NCI-H2029 (cell line): ENCODE results near the gene SNIP1.
"Not testable (repeated sequence)": the region's sequence is repeated elsewhere in the genome, so short reads cannot be mapped to it uniquely, and the experiment has no call there.

Experiments
- DNase-seq: peaks from one replicate; lab custom pipeline; 2025; lab: John Stamatoyannopoulos, UW

SNIP1 gene, protein sequence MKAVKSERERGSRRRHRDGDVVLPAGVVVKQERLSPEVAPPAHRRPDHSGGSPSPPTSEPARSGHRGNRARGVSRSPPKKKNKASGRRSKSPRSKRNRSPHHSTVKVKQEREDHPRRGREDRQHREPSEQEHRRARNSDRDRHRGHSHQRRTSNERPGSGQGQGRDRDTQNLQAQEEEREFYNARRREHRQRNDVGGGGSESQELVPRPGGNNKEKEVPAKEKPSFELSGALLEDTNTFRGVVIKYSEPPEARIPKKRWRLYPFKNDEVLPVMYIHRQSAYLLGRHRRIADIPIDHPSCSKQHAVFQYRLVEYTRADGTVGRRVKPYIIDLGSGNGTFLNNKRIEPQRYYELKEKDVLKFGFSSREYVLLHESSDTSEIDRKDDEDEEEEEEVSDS

DNA sequence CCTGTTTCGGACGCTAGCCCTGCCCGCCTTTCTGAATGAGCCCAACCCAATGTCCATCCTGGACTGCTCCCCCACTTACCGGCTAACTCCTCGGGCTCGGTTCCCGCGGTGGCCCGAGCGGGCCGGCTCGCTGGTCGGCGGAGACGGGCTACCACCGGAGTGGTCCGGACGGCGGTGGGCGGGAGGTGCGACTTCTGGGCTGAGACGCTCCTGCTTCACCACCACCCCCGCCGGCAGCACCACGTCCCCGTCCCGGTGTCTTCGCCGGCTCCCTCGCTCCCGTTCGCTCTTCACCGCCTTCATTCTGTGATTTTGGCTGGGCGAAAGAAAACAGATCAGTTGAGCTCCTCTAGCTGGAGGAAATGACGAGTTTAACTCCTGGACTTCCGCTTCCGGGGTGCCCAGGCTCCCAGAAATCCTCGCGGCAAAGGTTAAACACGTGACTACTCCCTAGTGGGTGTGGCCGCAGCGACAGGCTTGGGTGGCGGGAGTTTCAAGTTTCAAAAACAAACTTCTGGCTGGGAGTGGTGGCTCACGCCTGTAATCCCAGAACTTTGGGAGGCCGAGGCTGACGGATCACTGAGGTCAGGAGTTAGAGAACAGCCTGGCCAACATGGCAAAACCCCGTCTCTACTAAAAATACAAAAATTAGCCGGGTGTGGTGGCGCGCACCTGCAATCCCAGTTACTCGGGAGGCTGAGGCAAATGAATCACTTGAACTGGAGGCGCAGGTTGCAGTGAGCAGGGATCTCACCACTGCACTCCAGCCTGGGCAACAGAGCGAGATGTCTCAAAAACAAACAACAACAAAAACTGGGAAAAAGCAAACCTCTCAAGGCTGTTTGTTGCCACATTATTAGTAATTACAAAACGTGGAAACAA, at the start of gene SNIP1:
SNIP1 (minus strand) TSS at position 367 of the 882 bp plus-strand sequence; CDS start at position 303, 64 bp downstream.
- peak; percentile 100 for DNase-seq

DNA sequence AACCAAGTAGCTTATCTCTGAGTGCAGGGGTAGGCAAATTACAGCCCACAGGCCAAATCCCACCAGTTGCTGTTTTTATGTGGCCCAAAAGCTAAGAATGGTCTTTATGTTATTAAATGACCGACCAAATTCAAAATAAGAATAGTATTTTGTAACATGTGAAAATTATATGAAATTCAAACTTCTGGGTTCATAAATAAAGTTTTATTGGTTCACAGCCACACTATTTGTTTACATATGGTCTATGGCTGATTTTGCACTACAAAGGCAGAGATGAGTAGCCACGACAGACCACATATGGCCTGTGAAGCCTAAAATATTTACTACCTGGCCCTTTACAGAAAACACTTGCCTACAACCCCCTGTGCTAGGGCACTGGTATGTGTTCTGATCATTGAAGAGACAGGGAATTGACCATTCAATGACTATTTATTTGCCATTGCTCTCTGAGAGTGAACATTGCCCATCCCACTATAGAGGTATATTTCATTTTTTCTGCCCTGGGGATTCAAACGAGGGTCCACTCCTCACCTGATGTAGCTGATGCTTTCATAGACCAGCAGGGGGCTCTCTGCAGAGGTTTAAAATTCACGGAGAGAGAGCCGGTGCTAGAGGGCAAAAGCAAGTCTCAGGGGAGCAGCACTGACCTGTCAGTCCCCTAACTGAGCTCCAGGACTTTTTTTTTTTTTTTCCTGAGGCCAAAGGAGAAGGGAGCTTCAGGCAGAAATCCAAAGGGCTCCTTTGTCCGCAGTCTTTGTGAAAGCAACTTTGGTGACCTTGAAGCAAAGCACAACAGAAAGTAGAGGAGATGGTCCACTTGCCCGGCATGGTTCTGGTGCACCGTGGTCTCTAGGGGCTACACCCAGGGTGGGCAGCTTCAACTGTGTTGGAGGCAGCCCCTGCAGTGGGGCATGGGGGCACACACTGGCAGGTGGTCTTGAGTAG, 48.9 kb upstream of the SNIP1 start:
- peak; percentile 63 for DNase-seq

DNA sequence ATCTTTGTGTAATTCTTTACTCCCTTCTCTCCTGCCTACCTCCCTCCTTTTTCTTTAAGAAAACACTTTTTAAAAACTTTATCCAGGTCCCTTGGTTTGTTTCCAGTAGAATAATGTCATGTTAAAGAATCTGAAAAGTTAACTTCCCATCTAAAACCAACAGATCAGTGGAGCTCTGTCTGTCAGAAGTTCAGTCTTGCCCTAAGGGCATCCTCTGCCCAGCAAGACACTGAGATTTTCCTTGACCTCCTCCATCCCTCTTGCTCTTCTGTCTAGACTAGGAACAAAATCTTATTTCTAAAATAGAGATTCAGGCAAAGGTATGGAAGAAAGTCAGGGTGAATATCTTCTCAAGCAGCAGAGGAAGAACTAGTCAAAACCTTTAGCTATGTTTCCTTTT, 47.3 kb upstream of the SNIP1 start:
- DNase-seq = no peak

DNA sequence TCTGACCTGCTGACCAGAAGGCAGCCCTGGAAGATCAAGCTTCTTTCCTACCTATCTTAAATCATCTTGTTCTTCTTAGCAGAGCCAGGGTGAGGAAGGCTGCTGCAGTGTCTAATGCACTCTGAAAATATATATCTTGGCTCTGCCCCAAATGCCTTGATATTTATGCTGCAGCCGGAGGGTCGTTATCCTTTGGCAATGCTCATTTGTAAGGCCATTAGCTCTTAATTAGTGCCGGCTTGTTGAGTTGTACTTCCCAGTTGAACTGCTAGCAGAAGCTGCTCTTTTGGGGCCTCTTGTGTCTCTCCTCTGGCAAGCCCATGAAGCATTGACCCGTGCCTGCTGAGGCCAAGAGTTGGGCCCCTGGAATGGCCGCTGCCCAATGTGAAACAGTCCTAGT, 45.8 kb upstream of the SNIP1 start:
- DNase-seq = no peak

DNA sequence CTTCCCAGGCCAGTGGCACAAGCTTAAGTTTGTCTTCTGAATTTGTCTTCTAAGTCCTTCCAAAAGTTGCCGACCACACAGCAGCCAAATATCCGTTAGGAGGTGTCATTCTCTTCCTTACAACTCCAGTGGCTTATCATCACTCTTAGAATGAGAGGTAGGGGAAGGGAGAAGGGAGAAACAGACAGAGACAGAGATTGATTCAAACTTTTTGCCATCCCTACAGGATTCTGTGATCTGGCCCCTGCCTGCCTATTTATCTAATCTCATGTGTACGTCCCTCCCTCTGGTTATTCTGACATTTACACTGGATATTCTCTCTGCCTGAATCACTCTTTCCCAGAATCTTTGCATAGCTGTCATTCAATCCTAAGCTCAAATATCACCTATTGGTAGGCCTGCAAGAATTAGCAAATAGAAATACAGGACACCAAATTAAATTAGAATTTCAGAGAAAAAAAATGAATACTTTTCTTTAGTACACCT, 42.1 kb upstream of the SNIP1 start:
- DNase-seq = no peak

DNA sequence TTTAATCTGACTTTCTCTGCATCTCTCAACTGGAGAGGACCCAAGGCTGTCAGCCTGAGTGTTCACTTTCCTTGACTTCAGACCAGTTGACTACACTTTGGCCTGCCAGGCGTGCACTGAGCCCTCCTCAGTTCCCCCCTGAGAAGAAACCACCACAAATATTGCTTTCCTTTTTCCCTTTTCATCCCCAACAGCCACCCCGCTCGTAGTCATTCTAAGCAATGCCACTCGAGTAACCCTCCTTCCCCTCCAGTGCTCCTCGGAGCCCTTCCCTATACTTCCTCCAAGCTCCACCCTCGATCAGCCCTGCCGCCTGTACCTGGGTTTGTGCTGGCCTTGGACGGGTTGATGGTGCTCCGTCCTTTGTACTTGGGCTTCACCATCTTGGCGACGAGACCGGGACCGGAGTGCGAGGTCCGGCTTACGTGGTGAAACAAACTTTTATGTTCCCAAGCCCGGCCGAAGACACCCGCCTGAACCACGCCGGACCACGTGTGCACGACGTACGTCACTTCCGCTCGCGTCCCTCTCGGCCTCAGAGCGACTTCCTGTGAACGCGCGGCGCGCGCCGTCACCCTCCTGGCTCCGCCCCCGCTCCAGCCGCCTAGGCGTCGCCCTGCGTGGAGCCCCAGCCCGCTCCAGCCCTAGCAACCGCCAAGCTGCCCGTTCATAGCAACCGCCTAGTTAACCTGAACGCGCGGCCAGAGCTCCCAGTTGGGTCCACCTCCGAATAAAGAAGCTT, 41.5 kb upstream of the SNIP1 start, which contains the start of gene GNL2:
GNL2 (minus strand) TSS at position 498 of the 742 bp plus-strand sequence; CDS start at position 383, 115 bp downstream.
- peak; percentile 100 for DNase-seq

DNA sequence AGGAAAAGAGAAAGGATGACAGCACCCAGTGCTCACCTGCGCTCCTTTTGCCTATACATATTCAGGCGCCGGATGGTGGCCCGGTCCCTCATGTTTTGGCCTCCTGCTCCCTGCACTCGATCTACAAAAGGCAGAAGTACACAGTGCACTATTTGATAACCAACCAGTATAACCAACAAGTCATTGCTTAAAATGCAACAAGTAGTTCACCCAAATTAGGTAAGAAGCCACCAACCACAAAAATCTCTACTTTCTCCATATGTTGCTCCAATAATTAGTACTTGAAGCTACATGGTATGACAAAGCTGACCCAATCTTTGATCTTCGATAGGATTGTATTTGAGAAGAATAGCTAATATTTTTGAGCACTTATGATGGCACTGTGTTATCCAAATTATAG, 39.6 kb upstream of the SNIP1 start:
- DNase-seq = no peak

DNA sequence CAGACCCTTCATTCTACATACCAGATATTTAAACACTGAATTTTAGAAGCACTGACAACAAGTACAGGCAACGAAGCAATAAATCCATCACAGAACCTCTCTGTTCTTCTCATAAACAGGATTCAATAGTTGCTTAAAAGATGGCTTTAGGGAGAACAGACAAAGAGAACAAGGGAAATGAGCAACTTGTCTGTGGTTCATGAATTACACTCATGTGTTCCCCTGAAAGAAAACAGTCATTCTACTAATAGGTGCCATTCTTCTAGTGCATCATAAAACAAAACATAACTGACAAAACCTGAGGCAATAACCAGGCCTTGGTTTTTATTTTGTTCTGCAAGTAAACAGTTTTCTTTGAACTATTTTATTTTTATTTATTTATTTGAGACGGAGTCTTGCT, 34.8 kb upstream of the SNIP1 start:
- DNase-seq = no peak

DNA sequence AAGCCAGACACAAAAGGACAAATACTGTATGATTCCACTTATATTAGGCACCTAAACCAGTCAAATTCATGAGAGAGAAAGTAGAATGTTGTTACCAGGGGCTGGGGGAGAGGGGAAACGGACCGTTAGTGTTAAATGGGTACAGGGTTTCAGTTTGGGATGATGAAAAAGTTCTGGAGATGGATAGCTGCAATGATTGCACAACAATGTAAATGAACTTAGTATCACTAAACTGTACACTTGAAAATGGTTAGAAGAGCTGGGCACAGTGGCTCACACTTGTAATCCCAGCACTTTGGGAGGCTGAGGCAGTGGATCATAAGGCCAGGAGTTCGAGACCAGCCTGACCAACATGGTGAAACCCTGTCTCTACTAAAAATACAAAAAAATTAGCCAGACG, 30.5 kb upstream of the SNIP1 start:
- DNase-seq = not testable (repeated sequence)

DNA sequence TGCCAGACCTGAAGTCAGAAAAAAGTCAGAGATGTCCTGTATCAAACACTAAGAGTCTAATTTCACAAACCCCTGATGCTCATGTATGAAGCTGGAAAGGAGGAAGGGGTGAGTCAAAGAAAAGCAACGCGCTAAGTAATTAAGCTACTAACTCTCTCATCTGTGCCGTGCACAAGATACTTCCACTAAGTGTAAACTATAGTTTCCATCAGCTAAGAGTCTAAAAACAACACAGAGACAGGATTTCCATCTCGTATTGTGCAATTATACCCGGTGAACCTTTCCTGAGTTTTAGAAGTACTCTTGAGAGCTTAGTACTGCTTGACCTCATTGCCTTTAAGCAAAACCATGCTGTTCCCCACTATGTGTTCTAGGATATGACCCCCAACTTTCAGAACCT, 21.6 kb upstream of the SNIP1 start:
- no peak for DNase-seq

DNA sequence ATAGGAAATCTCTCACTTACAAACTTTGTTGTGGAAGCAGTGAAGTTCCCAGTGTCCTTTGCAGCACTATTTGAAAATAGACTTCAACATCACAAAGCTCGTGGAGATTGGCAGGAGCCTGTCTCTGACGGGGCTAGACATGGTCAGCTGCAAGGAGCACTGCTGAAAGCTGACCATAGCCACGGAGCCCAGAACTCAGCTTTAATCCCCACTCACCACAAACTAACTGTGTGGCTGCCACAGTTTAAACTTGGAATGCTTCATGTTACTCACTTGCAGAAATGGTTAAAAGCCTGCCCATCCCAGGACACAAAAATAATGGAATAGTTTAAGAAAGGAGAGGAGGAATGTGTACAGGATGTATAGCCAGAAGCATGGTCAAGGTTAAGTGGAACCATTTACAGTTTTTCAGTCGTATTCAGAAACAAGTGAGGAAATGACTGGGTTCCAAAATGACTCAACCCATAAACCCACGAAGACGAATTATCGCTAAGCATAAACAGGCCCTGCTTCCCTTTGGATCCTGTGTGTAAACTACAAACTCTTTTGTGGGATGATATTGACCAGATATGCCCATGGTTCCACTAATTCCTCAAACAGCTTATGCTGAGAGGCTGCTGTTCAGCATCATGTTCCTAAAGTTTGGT, 20.9 kb upstream of the SNIP1 start:
- no peak for DNase-seq

DNA sequence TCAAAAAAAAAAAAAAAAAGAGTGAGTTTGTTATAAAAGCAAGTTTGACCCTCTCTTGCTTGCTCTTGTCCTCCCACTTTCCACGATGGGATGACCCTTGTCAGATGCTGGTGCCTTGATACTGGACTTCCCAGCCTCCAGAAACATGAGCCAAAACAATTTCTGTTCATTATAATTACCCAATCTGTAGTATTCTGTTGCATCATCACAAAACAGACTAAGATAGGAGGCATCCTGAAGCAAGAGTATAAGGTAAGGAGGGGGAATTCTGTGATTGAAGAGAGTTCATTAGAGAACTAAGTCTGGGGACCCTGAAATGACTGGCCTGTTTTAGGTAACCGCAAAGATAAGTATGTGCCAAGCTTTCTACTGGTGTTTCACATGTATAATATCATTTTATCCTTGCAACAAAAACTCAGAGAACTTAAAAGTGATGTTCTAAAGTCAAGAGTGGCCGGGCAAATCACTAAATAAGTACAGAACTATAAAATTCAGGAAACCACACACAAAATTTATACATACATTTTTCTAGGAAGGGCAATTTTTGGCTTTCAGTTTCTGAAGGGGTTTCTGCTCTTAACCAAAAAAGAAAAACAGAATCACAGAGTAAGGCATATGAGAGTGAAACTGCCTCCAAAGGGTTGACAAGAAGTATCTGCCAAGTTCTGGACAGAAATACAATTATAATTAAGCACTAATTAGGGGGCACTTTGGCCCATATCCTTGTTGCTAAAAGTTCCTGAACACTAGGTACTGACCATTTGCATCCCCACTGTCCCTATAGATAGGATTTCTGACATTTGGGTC, 16.6 kb upstream of the SNIP1 start:
- DNase-seq = no peak

DNA sequence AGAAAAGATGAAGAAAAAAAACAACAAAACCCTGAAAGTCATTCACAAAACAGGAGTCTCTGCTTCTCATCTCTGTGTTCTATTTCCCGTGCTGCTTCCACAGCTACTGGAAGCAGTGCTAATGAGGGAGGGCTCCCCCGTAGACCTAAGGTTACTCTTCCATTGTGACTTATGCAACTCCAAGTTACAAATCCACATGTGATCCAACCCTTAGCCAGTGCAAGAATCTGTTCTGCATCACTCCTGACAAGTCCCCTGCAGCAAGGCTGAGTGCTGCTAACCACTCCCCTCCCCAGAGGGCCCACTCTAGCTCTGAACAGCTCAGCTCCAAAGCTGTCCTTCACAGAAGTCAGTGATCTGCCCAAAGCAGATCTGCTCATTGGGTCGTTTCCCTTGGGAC, 12.9 kb upstream of the SNIP1 start:
- DNase-seq = no peak

DNA sequence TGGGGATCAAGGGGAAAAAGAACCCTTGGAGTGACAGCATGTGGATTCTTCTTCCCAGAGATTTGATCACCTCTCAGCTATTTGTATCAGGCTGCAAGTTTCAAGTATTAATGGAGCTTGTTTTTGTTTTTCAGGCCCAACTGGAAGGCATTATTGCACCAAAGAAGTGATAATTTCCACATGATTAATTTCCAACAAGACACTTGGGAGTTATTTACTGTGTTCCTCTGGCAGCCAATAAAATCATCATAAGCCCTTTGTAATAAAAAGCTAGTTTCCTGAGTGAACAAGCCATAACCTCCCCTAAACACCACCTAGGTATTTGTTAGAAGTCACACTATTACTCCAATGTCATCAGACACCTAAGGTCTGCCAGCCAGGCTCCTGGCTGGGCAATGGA, 10.8 kb upstream of the SNIP1 start:
- no peak for DNase-seq

DNA sequence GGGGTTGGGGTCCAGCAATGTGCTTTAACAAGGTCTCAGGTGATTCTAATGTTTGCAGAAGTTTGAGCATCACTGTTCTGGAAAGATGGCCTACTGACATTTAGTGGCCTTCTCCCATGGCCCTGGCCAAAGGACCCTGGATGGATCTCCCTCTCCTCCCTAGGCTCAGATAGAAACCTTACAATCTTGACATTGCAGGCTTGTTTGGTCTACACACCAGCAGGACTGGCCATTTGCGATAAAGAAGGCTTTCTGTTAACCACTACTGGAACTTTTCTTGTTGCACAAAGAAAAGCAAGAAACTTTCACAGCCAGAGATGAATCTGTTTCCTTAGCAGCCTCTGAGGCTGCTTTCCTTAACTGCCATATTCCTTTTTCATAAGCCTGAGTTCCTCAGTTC, 8.9 kb upstream of the SNIP1 start:
- DNase-seq = no peak

DNA sequence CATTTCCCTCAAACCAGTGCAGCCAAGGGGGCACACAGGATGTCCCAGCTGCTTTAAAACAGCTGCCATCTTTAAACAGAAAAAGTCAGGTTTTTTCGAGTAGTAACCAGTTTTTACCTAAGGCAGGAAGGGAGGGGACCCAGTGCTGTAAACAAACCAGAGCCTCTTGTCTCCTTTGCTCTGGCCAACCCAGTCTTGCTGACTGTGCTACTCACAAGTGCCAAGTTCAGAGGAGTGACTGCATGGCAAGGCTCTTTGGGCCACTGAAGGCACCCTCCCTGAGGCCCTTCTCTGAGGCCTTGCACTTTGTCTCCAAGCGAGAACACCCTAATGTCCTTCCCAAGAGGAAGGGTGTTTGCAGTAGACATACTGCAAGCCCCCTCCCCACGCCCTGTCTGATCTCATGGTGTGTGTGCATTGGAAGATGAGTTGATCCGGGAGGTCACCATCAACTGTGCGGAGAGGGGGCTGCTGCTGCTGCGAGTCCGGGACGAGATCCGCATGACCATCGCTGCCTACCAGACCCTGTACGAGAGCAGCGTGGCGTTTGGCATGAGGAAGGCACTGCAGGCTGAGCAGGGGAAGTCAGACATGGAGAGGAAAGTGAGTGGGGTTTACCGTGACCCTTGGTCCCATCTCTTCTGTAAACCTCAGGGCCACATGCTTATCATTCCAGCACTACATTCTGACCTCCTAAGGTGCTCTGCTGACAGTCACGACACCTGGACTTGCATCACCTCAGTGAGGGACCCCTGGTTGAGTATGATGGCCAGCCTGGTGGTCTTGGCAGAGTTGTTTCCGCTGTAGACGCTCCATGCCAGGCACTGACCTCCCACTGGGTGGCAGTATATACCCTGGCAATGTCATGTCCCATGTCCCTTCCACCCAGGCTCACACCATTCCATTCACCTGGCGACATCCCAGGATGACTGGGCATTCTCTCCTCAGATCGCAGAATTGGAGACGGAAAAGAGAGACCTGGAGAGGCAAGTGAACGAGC, 7.3 kb upstream of the SNIP1 start:
- DNase-seq = no peak

DNA sequence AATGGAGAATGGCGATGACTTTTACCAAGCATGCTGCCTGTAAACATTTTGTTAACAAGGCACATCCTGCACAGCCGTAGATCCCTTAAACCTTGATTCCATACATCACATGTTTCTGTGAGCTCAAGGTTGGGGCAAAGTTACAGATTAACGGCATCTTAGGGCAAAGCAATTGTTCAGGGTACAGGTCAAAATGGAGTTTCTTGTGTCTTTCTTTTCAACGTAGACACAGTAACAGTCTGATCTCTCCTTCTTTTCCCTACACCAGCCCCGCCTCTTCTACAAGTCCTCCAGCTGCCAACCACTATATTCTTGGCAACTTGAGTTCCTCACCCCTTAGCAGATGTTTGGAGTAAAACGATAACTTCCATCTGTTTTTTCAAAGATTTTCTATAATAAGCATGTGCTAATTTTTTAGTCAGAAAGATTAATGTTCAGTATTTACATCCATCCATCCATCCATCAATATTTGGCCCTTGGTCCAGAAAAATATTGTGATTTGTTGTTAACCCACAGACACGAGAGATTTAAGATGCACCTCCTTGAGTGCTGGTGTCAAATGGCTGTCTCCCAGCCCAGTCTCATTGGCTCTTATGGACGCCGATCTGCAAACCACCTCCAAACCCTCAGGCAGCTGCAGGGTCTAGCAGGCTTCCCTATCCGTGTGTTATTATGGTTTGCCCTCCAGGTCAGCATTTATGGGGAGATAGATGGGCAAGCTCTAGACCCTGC, 6.5 kb upstream of the SNIP1 start:
- DNase-seq = no peak

DNA sequence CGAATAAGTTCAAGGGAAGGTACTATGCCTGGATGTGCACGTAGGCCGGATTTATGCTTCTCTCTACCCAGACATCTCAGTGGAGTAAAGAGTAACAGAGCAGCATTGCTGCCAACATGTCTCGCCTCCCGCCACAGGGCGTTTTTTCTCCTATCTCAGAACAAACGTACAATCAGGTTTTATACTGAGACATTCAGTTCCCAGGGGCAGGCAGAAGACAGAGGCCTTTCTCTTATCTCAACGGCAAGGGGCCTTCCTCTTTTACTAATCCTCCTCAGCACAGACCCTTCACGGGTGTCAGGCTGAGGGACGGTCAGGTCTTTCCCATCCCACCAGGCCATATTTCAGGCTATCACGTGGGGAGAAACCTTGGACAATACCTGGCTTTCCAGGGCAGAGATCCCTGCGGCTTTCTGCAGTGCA, 5.9 kb upstream of the SNIP1 start:
- DNase-seq = not testable (repeated sequence)
